ENCODE measurements around the gene PDK4.
A peak's percentile ranks its signal among the peaks of the same experiment; 100 is the strongest.
"Not testable (repeated sequence)": the region's sequence is repeated elsewhere in the genome, so short reads cannot be mapped to it uniquely, and the experiment has no call there.

The PDK4 gene

GRCh38 chr7:95596198-95597063 lies at the start of gene PDK4:
Gene PDK4 (minus strand): TSS chr7:95596516. CDS start chr7:95596293, 223 bp downstream.
- DNase-seq: peak in 1 of 2 donors; percentile 52

GRCh38 chr7:95642173-95642572 lies 45.9 kb upstream of the PDK4 start:
- no peak for DNase-seq

- DNase-seq: no peak
Measured at GRCh38 chr7:95636140-95636940, 40.0 kb upstream of the PDK4 start.

- DNase-seq: no peak
Measured at GRCh38 chr7:95632609-95633008, 36.3 kb upstream of the PDK4 start.

GRCh38 chr7:95631527-95631926 lies 35.2 kb upstream of the PDK4 start:
- DNase-seq: no peak

GRCh38 chr7:95630702-95631458 lies 34.6 kb upstream of the PDK4 start:
- DNase-seq: no peak

- DNase-seq: no peak
Measured at GRCh38 chr7:95628831-95629439, 32.6 kb upstream of the PDK4 start.

GRCh38 chr7:95623788-95624187 lies 27.5 kb upstream of the PDK4 start:
- no peak for DNase-seq

GRCh38 chr7:95622859-95623258 lies 26.5 kb upstream of the PDK4 start:
- no peak for DNase-seq

- no peak for DNase-seq
Measured at GRCh38 chr7:95622001-95622549, 25.8 kb upstream of the PDK4 start.

- no peak for DNase-seq
Measured at GRCh38 chr7:95621404-95621803, 25.1 kb upstream of the PDK4 start.

GRCh38 chr7:95620631-95621030 lies 24.3 kb upstream of the PDK4 start:
- DNase-seq: no peak

- no peak for DNase-seq
Measured at GRCh38 chr7:95619921-95620320, 23.6 kb upstream of the PDK4 start.

- DNase-seq: no peak
Measured at GRCh38 chr7:95619517-95619916, 23.2 kb upstream of the PDK4 start.

GRCh38 chr7:95614442-95614940 lies 18.2 kb upstream of the PDK4 start:
- DNase-seq: no peak

- no peak for DNase-seq
Measured at GRCh38 chr7:95611224-95611623, 14.9 kb upstream of the PDK4 start.

GRCh38 chr7:95609277-95609971 lies 13.1 kb upstream of the PDK4 start:
- DNase-seq: no peak

- peak in 1 of 2 donors; percentile 62 for DNase-seq
Measured at GRCh38 chr7:95608359-95609173, 12.2 kb upstream of the PDK4 start.

GRCh38 chr7:95607561-95607960 lies 11.2 kb upstream of the PDK4 start:
- no peak for DNase-seq

GRCh38 chr7:95605275-95605674 lies 9.0 kb upstream of the PDK4 start:
- no peak for DNase-seq

GRCh38 chr7:95604811-95605210 lies 8.5 kb upstream of the PDK4 start:
- DNase-seq: not testable (repeated sequence)
